ENCODE measurements around the gene GSTM4.

DNA sequence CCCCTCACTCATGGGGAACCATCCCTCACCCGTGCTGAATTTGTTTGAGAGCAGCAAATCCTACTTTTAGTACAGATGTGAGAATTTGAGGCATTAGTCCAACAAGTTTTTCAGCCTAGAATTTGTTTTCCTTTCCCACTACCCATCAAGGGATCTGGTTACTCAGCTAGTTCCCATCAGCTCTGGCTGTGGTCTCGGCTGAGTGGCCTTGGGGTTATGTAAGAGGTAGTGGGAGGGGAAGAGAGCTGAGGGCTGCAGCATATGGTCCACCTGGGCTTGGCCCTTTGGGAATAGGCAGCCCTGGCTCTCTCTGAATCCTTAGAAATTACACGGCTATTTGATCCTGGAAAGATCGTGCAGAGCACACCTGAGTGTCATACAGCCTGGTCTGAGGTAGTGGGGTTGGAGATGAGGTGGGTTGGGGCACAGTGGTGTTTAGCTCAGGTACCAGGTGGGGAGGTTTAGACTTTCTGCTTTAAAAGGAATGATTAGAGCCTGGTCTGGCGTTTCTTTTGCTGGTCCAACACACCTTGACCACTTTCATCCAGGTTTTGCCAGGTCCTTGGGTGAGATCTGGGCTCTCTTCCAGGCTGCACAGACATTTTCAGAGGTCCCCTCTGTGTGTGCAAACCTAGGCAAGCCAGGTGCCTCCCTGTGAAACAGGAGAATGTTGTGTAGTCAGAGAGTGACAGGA, 4.2 kb downstream of the GSTM4 start:
- TF ChIP-seq CTCF (conservative IDR thresholded peaks at IDR 0.05; ENCODE audit: low read depth in 2 of 2) (no peak), EZH2phosphoT487 (IDR thresholded peaks at IDR 0.05; ENCODE audit: unreplicated experiment) (no peak), REST (IDR thresholded peaks at IDR 0.05; ENCODE audit: unreplicated experiment) (no peak), CREB1 (CRISPR knock-in tag; IDR thresholded peaks at IDR 0.05; ENCODE audit: low read depth) (no peak), EZH2 (IDR thresholded peaks at IDR 0.05; ENCODE audit: low read depth, unreplicated experiment) (no peak), POLR2AphosphoS5 (IDR thresholded peaks at IDR 0.05; ENCODE audit: low read depth) (no peak), STAT1 (IDR thresholded peaks at IDR 0.05; ENCODE audit: unreplicated experiment) (no peak), ZNF331 (CRISPR knock-in tag; IDR thresholded peaks at IDR 0.05; ENCODE audit: low read depth) (no peak), JUNB (IDR thresholded peaks at IDR 0.05; ENCODE audit: unreplicated experiment) (no peak), ZNF114 (CRISPR knock-in tag; IDR thresholded peaks at IDR 0.05) (no peak), NANOG (IDR thresholded peaks at IDR 0.05; ENCODE audit: borderline replicate concordance) (no peak)
- TF ChIP-seq, protein P1, sequence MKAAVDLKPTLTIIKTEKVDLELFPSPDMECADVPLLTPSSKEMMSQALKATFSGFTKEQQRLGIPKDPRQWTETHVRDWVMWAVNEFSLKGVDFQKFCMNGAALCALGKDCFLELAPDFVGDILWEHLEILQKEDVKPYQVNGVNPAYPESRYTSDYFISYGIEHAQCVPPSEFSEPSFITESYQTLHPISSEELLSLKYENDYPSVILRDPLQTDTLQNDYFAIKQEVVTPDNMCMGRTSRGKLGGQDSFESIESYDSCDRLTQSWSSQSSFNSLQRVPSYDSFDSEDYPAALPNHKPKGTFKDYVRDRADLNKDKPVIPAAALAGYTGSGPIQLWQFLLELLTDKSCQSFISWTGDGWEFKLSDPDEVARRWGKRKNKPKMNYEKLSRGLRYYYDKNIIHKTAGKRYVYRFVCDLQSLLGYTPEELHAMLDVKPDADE (IDR thresholded peaks at IDR 0.05): no peak
